OCI-M1 (cell line): Measurements from ENCODE around the gene PKP3.
A peak's percentile ranks its signal among the peaks of the same experiment; 100 is the strongest.
"Not testable (repeated sequence)": the region's sequence is repeated elsewhere in the genome, so short reads cannot be mapped to it uniquely, and the experiment has no call there.

ENCODE experiments used
- DNase-seq: peaks from one replicate; lab custom pipeline; 2025; lab: John Stamatoyannopoulos, UW

Gene PKP3

GRCh38 chr11:429931-430456 lies 36.0 kb downstream of the PKP3 start:
- no peak for DNase-seq

GRCh38 chr11:431921-432320 lies 37.9 kb downstream of the PKP3 start:
- no peak for DNase-seq

- no peak for DNase-seq
Measured at GRCh38 chr11:432501-433100, 38.6 kb downstream of the PKP3 start.

GRCh38 chr11:433111-433510 lies 39.1 kb downstream of the PKP3 start:
- no peak for DNase-seq

GRCh38 chr11:433641-434040 lies 39.6 kb downstream of the PKP3 start:
- no peak for DNase-seq

GRCh38 chr11:434496-434895 lies 40.5 kb downstream of the PKP3 start:
- DNase-seq, result no peak

GRCh38 chr11:434999-435740 lies 41.2 kb downstream of the PKP3 start:
- DNase-seq, result not testable (repeated sequence)

GRCh38 chr11:437228-437870 lies 43.3 kb downstream of the PKP3 start:
- DNase-seq, result no peak

GRCh38 chr11:438101-438844 lies 44.3 kb downstream of the PKP3 start:
- DNase-seq, result no peak

GRCh38 chr11:439315-440064 lies 45.5 kb downstream of the PKP3 start:
- DNase-seq, result no peak

- DNase-seq, result peak; percentile 13
Measured at GRCh38 chr11:440065-441042, 46.3 kb downstream of the PKP3 start.

- DNase-seq, result no peak
Measured at GRCh38 chr11:441043-441417, 47.0 kb downstream of the PKP3 start.

- no peak for DNase-seq
Measured at GRCh38 chr11:441418-442274, 47.6 kb downstream of the PKP3 start, which contains the start of gene ANO9. ANO9 (minus strand) TSS chr11:442011; CDS start chr11:441926, 85 bp downstream.

- no peak for DNase-seq
Measured at GRCh38 chr11:442611-443081, 48.6 kb downstream of the PKP3 start.

- DNase-seq, result no peak
Measured at GRCh38 chr11:443542-444199, 49.7 kb downstream of the PKP3 start.

GRCh38 chr11:444396-445144 lies 50.6 kb downstream of the PKP3 start:
- peak; percentile 45 for DNase-seq

GRCh38 chr11:445765-446588 lies 52.0 kb downstream of the PKP3 start:
- no peak for DNase-seq
